Mesodermal cell (in vitro differentiated cells): ENCODE results near the gene CHAD.
A peak's percentile ranks its signal among the peaks of the same experiment; 100 is the strongest.
"Not testable (repeated sequence)": the region's sequence is repeated elsewhere in the genome, so short reads cannot be mapped to it uniquely, and the experiment has no call there.

Experiments
- H3K27ac ChIP-seq: 2 replicates; pipeline ENCODE4 v1.7.0; 2013; ENCODE audit warnings: mild to moderate bottlenecking, low read depth, low read length, moderate library complexity; ENCODE audit not compliant: severe bottlenecking
- H3K36me3 ChIP-seq: 2 replicates; pipeline ENCODE4 v1.7.1; 2013; ENCODE audit warnings: mild to moderate bottlenecking, low read length, moderate library complexity; ENCODE audit not compliant: control insufficient read depth, insufficient read depth
- H3K4me1 ChIP-seq: one replicate; pipeline ENCODE4 v1.7.1; 2013; ENCODE audit warnings: mild to moderate bottlenecking, low read length; ENCODE audit not compliant: insufficient read depth, control insufficient read depth, poor library complexity, severe bottlenecking
- H3K4me3 ChIP-seq: 2 replicates; pipeline ENCODE4 v1.7.0; 2013; ENCODE audit warnings: low read length, control low read depth, mild to moderate bottlenecking; ENCODE audit not compliant: insufficient read depth, poor library complexity, severe bottlenecking; ENCODE audit errors: extremely low read depth
- H3K9me3 ChIP-seq: 2 replicates; pipeline ENCODE4 v1.7.1; 2013; ENCODE audit warnings: mild to moderate bottlenecking, low read length, moderate library complexity; ENCODE audit not compliant: control insufficient read depth
- WGBS, 2 experiments: methylation state at CpG; one replicate each; pipeline ENCODE4 v1.1.5; 2013; ENCODE audit warnings: missing lambda C conversion rate in 2 of 2; ENCODE audit not compliant: insufficient coverage in 2 of 2; 5-methylcytosine and 5-hydroxymethylcytosine counted together

CHAD gene

DNA sequence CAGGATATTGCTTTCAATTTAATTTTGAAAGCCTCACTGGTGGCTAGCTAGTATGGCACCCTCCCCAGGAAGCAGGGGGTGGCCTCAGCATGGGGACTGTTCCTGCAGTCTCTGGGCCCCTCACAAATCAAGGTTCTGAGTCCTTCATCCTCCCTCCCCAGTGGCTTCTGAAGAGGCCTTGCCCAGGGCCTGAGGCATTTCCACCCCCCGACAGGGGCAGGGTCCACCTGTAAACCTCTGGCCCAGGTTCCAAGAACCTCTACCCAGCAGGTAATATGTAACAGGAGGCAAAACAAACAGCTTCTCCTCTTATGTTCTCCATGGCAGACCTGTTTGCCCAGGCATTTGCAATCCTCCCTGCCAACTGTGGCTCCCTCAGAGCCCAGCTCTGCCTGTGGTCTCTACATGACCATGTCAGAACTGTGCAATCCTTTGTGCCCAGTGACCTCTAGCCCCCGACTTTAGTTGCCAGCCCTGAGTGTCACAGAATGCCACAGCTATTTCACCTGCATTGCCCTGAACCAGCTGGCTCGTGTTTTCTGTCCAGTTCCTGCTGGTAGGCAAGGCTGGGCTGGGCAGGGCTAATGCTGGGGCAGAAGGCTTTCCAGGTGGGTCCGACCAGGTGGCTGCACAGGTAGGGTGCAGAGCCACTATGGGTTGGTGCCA is 28.4 kb downstream of the CHAD start:
- H3K36me3 ChIP-seq, result peaks cover 3% of the 10 kb centered on the region
- no peak overlapping the region for H3K27ac ChIP-seq
- H3K4me1 ChIP-seq, result no peaks in the 10 kb centered on the region
- no peaks in the 10 kb centered on the region for H3K9me3 ChIP-seq
- 89 to 90% methylated on average over 3 to 4 of the region's 4 CpGs for WGBS, 2 experiments
- no peak overlapping the region for H3K4me3 ChIP-seq

DNA sequence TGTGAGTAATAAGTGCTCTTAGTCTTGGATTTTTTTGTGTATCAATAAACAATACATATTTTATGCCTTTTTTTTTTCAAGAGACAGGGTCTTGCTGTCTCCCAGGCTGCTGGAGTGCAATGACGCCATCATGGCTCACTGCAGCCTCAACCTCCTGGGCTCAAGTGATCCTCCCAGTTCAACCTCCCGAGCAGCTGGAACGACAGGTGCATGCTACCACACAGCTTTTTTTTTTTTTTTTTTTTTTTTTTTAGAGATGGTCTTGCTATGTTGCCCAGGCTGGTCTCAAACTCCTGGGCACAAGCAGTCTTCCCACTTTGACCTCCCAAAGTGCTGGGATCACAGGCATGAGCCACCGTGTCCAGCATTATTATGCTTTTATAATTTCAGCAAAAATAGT is 29.7 kb downstream of the CHAD start:
- Histone ChIP-seq H3K27ac (no peak overlapping the region), H3K9me3 (no peaks in the 10 kb centered on the region), H3K4me1 (no peaks in the 10 kb centered on the region), H3K36me3 (peaks cover 3% of the 10 kb centered on the region), H3K4me3 (no peak overlapping the region)
- WGBS, 2 experiments, result no CpG with 5 or more reads among the region's 4 CpGs

DNA sequence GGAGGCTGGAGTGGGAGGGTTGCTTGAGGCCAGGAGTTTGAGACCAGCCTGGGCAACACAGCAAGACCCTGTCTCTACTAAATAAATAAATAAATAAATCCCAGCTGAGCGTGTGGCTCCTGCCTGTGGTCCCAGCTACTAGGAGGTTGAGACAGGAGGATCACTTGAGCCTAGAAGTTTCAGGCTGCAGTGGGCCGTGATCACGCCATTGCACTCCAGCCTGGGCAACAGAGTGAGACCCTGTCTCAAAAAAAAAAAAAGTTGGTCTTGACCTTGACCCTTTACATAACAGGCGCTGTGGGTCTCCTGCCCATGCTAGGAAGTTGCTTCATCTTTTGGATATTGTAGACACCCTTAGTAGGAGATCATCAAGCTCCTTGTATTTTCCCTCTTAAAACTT is 31.3 kb downstream of the CHAD start:
- H3K36me3 ChIP-seq, result peaks cover 3% of the 10 kb centered on the region
- no peak overlapping the region for H3K27ac ChIP-seq
- no peaks in the 10 kb centered on the region for H3K4me1 ChIP-seq
- no peaks in the 10 kb centered on the region for H3K9me3 ChIP-seq
- H3K4me3 ChIP-seq, result no peak overlapping the region
- WGBS, 2 experiments, result 89 to 93% methylated on average over 2 to 3 of the region's 4 CpGs

- no peaks in the 10 kb centered on the region for H3K36me3 ChIP-seq
- 76 to 80% methylated on average over 3 to 4 of the region's 4 CpGs for WGBS, 2 experiments
- no peak overlapping the region for H3K27ac ChIP-seq
- H3K4me3 ChIP-seq, result no peak overlapping the region
- no peaks in the 10 kb centered on the region for H3K9me3 ChIP-seq
- no peaks in the 10 kb centered on the region for H3K4me1 ChIP-seq
Measured at GRCh38 chr17:50432125-50432762, 36.4 kb downstream of the CHAD start.

- Histone ChIP-seq H3K9me3 (no peaks in the 10 kb centered on the region), H3K36me3 (no peaks in the 10 kb centered on the region), H3K4me3 (no peak overlapping the region), H3K4me1 (no peaks in the 10 kb centered on the region), H3K27ac (no peak overlapping the region)
- 68 to 91% methylated on average over 2 to 3 of the region's 4 CpGs for WGBS, 2 experiments
Measured at GRCh38 chr17:50430821-50431618, 37.7 kb downstream of the CHAD start.

DNA sequence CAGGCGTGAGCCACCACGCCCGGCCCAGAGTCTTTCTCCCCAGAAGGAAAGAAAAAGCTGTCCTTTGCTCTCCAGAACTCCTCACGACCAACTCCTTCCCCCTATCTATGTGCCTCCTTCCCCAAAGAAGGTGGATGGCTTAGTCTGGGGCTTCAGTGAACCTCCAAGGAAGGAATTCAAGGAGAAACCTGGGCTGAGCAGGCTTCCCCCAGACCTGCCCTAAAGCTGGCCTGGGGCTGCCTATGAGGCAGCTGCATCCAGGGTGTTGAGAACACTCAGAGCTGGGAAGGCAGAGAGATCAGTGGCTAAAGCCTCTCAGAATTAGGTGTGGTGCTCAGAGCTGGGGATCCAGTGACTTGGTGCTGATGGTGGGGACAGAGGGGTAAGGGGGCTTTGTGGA is 38.9 kb downstream of the CHAD start:
- H3K27ac ChIP-seq, result no peak overlapping the region
- H3K4me3 ChIP-seq, result no peak overlapping the region
- H3K9me3 ChIP-seq, result no peaks in the 10 kb centered on the region
- H3K4me1 ChIP-seq, result peaks cover 6% of the 10 kb centered on the region
- H3K36me3 ChIP-seq, result no peaks in the 10 kb centered on the region
- WGBS, 2 experiments, result 86 to 92% methylated on average over 3 of the region's 4 CpGs

- H3K27ac ChIP-seq, result no peak overlapping the region
- H3K4me1 ChIP-seq, result peaks cover 11% of the 10 kb centered on the region
- no peaks in the 10 kb centered on the region for H3K9me3 ChIP-seq
- H3K4me3 ChIP-seq, result no peak overlapping the region
- WGBS, 2 experiments, result 94 to 97% methylated on average over 6 of the region's 7 CpGs
- no peaks in the 10 kb centered on the region for H3K36me3 ChIP-seq
Measured at GRCh38 chr17:50428831-50429424, 39.8 kb downstream of the CHAD start.

GRCh38 chr17:50428126-50428525 is 40.6 kb downstream of the CHAD start:
- WGBS, 2 experiments, result 85 to 90% methylated on average over 5 to 6 of the region's 6 CpGs
- H3K27ac ChIP-seq, H3K36me3 ChIP-seq, H3K9me3 ChIP-seq, H3K4me3 ChIP-seq: not testable (repeated sequence)
- peaks cover 11% of the 10 kb centered on the region for H3K4me1 ChIP-seq

- H3K36me3 ChIP-seq, result no peaks in the 10 kb centered on the region
- H3K9me3 ChIP-seq, result no peaks in the 10 kb centered on the region
- peak overlapping the region; percentile 62 for H3K4me3 ChIP-seq
- peak overlapping the region; percentile 67 for H3K27ac ChIP-seq
- H3K4me1 ChIP-seq, result peaks cover 11% of the 10 kb centered on the region
- 46 to 51% methylated on average over 3 to 4 of the region's 4 CpGs for WGBS, 2 experiments
Measured at GRCh38 chr17:50426814-50427787, 41.6 kb downstream of the CHAD start.

- 0% methylated on average over 1 of the region's 7 CpGs for WGBS, 2 experiments
- H3K9me3 ChIP-seq, result no peaks in the 10 kb centered on the region
- H3K4me3 ChIP-seq, result peak overlapping the region; percentile 62
- no peaks in the 10 kb centered on the region for H3K36me3 ChIP-seq
- H3K4me1 ChIP-seq, result peaks cover 11% of the 10 kb centered on the region
- H3K27ac ChIP-seq, result peak overlapping the region; percentile 67
Measured at GRCh38 chr17:50426472-50426782, 42.3 kb downstream of the CHAD start.
